ENCODE results near the gene NUDT16L1.

DNA sequence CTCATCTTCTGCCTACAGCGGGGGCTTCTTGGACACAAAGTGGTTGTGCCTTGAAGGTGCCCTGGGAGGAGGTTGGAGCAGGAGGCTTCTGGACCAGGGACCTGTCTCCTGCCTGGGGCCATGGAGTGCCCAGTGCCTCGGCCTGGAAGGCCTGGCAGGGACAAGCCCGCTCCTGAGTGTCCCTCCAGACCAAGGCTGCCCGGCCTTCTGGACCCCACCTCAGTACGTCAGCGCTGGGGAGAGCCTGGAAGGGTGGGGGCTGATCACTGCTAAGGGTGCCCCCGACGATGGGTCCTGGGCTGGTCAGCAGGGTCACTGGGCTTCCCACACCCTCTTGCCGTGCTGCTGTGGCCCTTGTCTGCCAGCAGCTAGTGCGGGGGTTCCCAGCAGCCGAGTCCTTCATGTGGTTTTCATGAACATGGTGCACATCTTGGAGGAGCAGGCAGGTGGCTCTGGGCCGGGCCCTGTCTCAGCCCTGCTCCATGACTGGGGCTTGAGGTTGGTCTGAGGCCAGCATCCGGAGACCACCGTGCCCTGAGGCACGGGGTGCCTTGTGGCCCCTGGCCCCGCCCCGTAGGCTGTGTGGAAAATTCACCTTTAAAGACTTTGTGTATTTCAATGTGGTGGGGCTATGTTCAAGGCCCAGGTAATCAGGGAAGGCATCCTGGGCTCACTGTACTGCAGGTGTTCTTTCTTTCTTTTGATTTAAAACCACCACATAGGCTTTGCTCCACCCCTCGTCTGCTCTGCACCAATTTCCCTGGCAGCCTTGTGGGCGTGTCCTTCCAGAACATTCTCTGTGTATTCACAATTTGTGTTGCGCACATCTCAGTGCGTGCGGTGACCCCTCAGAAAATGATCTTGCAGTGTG lies 46.4 kb upstream of the NUDT16L1 start:
- no peak for TF ChIP-seq CTCF (conservative IDR thresholded peaks at IDR 0.05; ENCODE audit: low read length)
- TF ChIP-seq EZH2phosphoT487 (IDR thresholded peaks at IDR 0.05; ENCODE audit: borderline replicate concordance) = no peak
